Peyer's patch (tissue), 4 donors: ENCODE results near the gene PRKCA. TPM values are rescaled to one million over a fixed set of nuclear protein-coding genes. Genes with fewer than 3 reads are reported as not detected.
A peak's percentile ranks its signal among the peaks of the same experiment; 100 is the strongest.

ENCODE experiments used
- DNase-seq, 3 donors: peaks; one replicate each; pipeline ENCODE4 v3.0.0-alpha.2; 2017 to 2019
- H3K27ac ChIP-seq, 4 donors: fragments of 200-600 bp; sonication (generic); one replicate each; pipeline ENCODE4 v1.5.1; 2016 to 2019
- H3K27me3 ChIP-seq, 2 donors: fragments of 200-600 bp; sonication (generic); one replicate each; pipeline ENCODE4 v1.5.1; 2019
- H3K36me3 ChIP-seq, 3 donors: fragments of 200-600 bp; sonication (generic); one replicate each; pipeline ENCODE4 v1.5.1; 2016 to 2019
- H3K4me1 ChIP-seq, 4 donors: fragments of 200-600 bp; sonication (generic); one replicate each; pipeline ENCODE4 v1.5.1; 2016 to 2019
- H3K4me3 ChIP-seq, 4 donors: fragments of 200-600 bp; sonication (generic); 1 replicate in 3 of 4; 2 replicates in 1 of 4; pipeline ENCODE4 v1.5.1; 2016 to 2019; ENCODE audit warnings: mild to moderate bottlenecking in 1 of 4
- H3K9me3 ChIP-seq, 4 donors: fragments of 200-600 bp; sonication (generic); one replicate each; pipeline ENCODE4 v1.5.1; 2016 to 2019; ENCODE audit warnings: mild to moderate bottlenecking in 1 of 4
- CTCF ChIP-seq, 6 experiments: fragments of 450-650 bp in 4 of 6; fragments of 200-600 bp in 2 of 6; sonication (generic) in 1 of 6; IDR thresholded peaks; one replicate each; pipeline ENCODE4 v1.5.1; 2017 to 2019; ENCODE audit warnings: antibody characterized with exemption in 6 of 6, mild to moderate bottlenecking in 3 of 6, moderate library complexity in 1 of 6
- POLR2A ChIP-seq, 2 donors: fragments of 450-650 bp; IDR thresholded peaks; one replicate each; pipeline ENCODE4 v1.5.1; 2017; ENCODE audit warnings: antibody characterized with exemption in 2 of 2, mild to moderate bottlenecking in 2 of 2, moderate library complexity in 2 of 2
- total RNA-seq, 4 donors: library from RNA; depleted of rRNA; stranded (reverse); fragments of >200 nt; gene quantifications; one replicate each; pipeline ENCODE4 v1.1.0, GENCODE V29; 2016

Gene PRKCA
- total RNA-seq, 4 donors from 2014 or later: 32.2 to 47.0 (median 43.5) TPM

- H3K36me3 ChIP-seq: no peaks in the 10 kb centered on the region
- H3K27ac ChIP-seq: peak overlapping the region in 3 of 4 donors; percentile 10 to 43 (median 23)
- H3K4me1 ChIP-seq: peaks cover 0 to 38% (median 0%) of the 10 kb centered on the region in 4 donors
- no peak overlapping the region for H3K4me3 ChIP-seq
- no peaks in the 10 kb centered on the region for H3K27me3 ChIP-seq
- no peak for TF ChIP-seq CTCF (IDR thresholded peaks at IDR 0.05)
- no peak for TF ChIP-seq POLR2A (IDR thresholded peaks at IDR 0.05)
- DNase-seq: peak in 1 of 3 donors; percentile 62
- H3K9me3 ChIP-seq: no peaks in the 10 kb centered on the region
Observed at GRCh38 chr17:66415366-66416206, 113.2 kb downstream of the PRKCA start.

DNA sequence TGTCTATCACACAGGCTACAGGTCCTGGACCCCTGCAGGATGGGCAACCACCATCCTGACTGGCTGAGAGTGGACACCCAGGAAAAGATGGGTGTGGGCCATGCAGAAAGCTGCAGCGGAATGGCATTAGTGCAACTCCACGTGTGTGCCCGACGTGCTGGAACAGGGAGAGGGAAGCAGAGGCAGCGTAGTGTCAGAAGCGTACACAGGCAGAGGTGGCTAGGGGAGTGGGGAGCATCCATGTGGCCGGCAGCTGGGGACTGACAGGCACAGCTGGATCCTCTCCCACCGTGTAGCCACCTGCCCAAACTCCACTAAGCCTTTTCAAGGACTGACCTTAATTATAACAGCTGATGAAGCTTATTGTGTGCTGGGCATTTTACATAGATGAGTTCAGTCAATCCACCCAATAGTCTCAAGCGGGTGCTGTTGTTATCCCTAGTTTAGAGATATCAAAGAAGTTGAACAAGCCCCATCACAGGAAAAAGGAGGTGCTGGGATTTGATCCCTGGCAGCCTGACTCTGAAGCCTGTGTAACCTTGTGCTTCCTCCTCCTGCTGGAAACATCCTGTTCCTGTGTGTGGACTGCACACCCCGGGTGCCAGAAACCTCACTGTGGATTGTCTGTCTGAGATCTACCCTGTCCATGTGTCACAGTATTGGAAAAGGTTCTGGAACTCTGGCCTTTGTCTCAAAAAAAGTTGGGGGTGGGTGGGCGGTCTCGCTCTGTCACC, 114.0 kb downstream of the PRKCA start:
- Histone ChIP-seq H3K27me3 (no peaks in the 10 kb centered on the region), H3K9me3 (no peaks in the 10 kb centered on the region), H3K4me3 (no peak overlapping the region), H3K27ac (no peak overlapping the region), H3K4me1 (peaks cover 0 to 38% (median 0%) of the 10 kb centered on the region in 4 donors), H3K36me3 (no peaks in the 10 kb centered on the region)
- DNase-seq: no peak
- TF ChIP-seq POLR2A (IDR thresholded peaks at IDR 0.05) (no peak), CTCF (IDR thresholded peaks at IDR 0.05) (no peak)

GRCh38 chr17:66417300-66417719, 114.9 kb downstream of the PRKCA start:
- Histone ChIP-seq H3K4me1 (peaks cover 0 to 38% (median 0%) of the 10 kb centered on the region in 4 donors), H3K36me3 (no peaks in the 10 kb centered on the region), H3K27ac (no peak overlapping the region), H3K9me3 (no peaks in the 10 kb centered on the region), H3K4me3 (no peak overlapping the region), H3K27me3 (no peaks in the 10 kb centered on the region)
- no peak for DNase-seq
- TF ChIP-seq CTCF (IDR thresholded peaks at IDR 0.05): no peak
- TF ChIP-seq POLR2A (IDR thresholded peaks at IDR 0.05): no peak

GRCh38 chr17:66420961-66421371, 118.6 kb downstream of the PRKCA start:
- Histone ChIP-seq H3K9me3 (no peaks in the 10 kb centered on the region), H3K4me3 (no peak overlapping the region), H3K27me3 (no peaks in the 10 kb centered on the region), H3K4me1 (peaks cover 0 to 5% (median 0%) of the 10 kb centered on the region in 4 donors), H3K27ac (no peak overlapping the region), H3K36me3 (no peaks in the 10 kb centered on the region)
- DNase-seq: no peak
- TF ChIP-seq POLR2A (IDR thresholded peaks at IDR 0.05) (no peak), CTCF (IDR thresholded peaks at IDR 0.05) (no peak)

DNA sequence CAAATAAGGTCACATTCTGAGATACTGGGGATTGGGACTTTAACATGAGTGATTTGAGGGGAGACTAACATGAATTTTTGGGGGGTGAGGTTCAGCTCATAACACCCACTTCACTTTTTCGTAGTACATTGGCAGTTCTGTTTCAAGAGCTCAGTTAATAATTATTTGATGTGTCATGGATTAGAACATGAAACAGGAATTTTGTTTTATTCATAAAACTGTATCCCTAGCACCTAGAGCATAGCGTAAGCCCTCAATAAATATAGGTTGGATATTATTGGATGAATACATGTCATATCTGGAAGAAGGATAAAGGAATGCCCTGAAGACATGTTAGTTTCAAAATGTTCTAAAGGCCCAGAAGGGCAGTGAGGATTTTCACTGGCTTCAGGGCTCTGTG, 119.8 kb downstream of the PRKCA start:
- no peak for DNase-seq
- H3K36me3 ChIP-seq: no peaks in the 10 kb centered on the region
- H3K27me3 ChIP-seq: no peaks in the 10 kb centered on the region
- no peaks in the 10 kb centered on the region for H3K4me1 ChIP-seq
- H3K27ac ChIP-seq: no peak overlapping the region
- TF ChIP-seq CTCF (IDR thresholded peaks at IDR 0.05): no peak
- TF ChIP-seq POLR2A (IDR thresholded peaks at IDR 0.05): no peak
- H3K9me3 ChIP-seq: no peaks in the 10 kb centered on the region
- H3K4me3 ChIP-seq: no peak overlapping the region
